Right lung (tissue), 5 donors: ENCODE measurements around the gene UBL3. TPM values are rescaled to one million over a fixed set of nuclear protein-coding genes. Genes with fewer than 3 reads are reported as not detected.

ENCODE experiments used
- DNase-seq, 2 donors: peaks; one replicate each; pipeline ENCODE4 v3.0.0-alpha.2; 2013
- polyA plus RNA-seq, 5 donors: library from polyadenylated mRNA; unstranded; fragments of 120-200 nt; gene quantifications; one replicate each; pipeline versions ENCODE4 v1.2.1 to v1.2.3, GENCODE V29; 2013; ENCODE audit warnings: inconsistent platforms in 1 of 5, low replicate concordance in 1 of 5; ENCODE audit not compliant: insufficient read length in 5 of 5, insufficient read depth in 1 of 5

Gene UBL3
- polyA plus RNA-seq, 5 donors: 39.0 to 51.8 (median 46.3) TPM

- no peak for DNase-seq
Observed at GRCh38 chr13:29858667-29859066, 8.2 kb upstream of the UBL3 start.

- no peak for DNase-seq
Observed at GRCh38 chr13:29858231-29858630, 7.8 kb upstream of the UBL3 start.

DNA sequence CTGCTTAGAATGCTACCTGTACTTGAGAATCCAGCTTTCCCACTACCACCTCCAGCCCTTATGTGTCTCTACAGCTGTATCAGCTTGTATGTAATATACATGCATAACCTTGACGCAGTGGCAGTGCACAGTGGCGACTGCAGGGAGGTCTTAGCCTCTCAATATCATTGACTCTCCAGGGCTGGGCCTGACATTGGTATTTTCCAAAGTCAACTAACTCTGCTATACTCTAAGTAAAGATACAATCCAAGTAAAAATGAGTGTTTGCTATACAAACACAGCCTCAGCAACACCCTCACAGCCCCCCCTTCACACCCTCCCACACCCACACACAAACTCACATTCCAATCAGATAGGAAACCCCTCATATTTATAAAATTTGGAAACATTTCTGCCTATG is 6.7 kb upstream of the UBL3 start:
- DNase-seq: no peak

DNA sequence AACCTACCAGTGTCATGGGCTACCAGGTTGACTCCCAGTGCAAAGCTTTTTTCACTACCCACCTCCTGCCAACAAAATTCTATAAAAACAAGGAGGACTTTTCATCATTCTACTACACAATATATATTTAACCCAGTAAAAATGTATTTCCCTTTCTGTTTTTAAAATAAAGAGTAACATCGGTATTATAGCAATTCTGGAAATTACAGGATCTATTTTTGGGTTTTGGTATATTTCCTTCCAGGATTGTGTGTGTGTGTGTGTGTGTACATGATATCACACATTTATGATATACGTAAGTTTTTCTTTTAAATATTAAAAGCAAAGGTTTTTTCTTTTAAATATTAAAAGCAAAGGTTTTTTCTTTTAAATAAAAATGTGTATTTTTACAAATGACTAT is 6.0 kb upstream of the UBL3 start:
- no peak for DNase-seq

DNA sequence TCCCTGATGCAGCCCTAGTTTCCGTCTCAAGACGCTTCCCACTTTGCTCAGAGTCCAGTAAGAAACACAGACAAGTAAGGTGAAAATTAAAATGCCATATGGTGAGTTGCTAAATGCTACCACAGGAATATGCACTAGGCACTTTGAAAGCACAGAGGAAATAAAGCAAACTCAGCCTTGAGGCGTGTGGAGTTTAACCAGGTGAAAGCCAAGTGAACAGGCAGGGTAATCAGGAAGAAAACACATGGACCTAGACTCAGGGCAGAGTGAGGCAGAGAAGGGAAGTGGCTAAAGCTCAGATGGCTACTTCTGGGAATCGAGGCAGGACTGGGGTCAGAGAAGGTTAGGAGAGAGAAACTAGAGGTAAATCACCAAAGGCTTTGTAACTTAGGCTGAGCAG is 5.4 kb upstream of the UBL3 start:
- no peak for DNase-seq

- DNase-seq: no peak
Observed at GRCh38 chr13:29855009-29855408, 4.6 kb upstream of the UBL3 start.

- no peak for DNase-seq
Observed at GRCh38 chr13:29853131-29853530, 2.7 kb upstream of the UBL3 start.

DNA sequence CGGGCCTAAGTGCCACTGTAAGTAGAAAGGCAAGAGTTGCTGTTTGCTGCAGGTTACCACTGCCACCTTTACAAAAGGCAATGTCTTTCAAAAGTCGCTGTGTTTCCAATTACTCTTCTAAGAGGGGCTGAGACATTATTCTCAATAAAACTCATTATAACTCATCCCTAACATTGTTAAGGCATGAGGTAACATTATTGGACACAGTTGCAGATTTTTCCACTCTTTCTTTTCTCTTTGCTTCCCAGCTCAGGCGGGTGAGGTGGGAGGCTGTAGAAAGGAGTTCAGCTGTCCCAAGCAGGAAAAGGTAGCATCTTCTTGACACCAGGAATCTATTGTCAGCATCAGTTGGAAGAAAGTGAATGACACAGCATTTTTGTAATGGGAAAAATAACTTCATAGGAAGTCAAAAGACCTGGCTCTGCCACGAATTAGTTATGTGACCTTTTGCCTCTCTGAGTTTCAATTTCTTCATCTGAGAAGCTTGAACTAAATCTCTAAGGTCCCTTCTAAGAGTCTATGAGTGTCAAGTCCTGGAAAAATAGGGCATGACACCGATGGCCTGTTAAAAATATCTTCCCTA is 2.1 kb upstream of the UBL3 start:
- DNase-seq: no peak

GRCh38 chr13:29849731-29850212 is 645 bp downstream of the UBL3 start:
- DNase-seq: peak; percentile 71 to 75

- DNase-seq: peak; percentile 48 to 50
Observed at GRCh38 chr13:29849071-29849631, 1.3 kb downstream of the UBL3 start.

GRCh38 chr13:29847501-29847983 is 2.9 kb downstream of the UBL3 start:
- DNase-seq: peak in 1 of 2 donors; percentile 39

DNA sequence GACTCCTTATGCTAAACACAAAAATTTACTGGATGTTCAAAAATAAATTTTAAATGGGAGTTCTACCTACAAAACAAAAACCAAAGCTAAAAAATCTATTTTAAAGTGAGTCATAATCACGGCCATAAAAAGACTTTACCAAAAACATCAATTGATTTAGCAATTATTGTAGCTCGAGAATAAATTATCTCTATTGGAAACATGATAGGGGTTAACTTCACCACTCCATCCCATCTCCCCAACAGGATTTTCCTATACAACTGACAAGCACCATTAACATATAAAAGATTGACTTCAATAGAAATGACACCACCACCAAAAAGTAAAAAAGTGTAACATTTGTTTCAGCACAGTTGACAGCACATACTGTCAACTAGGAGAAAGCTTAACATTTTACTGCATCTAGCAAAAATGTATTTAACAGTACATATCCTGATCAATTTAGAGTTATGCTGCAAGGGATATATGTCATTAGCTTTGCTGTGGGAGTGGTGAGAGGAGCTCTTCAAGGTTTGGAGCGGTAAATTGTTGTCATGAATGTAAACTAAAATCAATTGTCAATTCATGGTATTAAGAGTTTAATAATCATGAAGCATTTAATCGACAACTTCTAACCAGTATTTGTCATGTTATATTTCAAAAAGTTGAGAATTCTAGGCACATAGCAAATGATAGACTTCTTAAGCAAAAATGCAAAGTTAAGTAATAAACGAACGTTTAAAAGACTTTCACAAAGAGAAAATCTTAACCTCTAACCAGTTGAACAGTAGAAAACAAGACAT is 3.8 kb downstream of the UBL3 start:
- no peak for DNase-seq

DNA sequence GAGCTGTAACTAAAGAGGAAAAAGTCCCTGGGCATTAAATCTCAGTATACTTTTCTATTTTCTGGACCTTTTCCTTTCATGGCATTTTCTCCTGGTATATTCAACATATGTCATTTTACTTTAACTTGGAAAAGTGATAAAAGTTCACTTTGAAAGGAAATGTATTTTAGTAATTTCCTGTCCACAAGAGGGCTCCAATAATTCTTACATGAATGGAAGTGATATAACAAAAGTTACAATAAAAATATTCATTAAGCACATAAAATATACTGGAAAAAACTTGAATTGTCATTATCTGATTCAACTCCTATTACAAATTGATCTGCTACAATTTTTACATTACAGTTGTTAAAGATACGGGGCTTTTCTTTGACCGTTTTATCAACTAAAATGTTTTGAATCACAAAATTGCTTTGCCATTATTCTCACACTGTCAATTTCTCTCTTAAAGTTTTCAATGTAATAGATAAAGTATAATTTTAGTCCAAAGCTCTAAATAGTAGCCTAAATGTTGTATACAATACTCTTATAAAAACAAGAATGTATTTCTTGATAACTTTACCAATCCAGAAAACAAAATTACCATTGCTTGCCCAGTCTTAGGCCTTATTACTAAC is 4.9 kb downstream of the UBL3 start:
- no peak for DNase-seq

DNA sequence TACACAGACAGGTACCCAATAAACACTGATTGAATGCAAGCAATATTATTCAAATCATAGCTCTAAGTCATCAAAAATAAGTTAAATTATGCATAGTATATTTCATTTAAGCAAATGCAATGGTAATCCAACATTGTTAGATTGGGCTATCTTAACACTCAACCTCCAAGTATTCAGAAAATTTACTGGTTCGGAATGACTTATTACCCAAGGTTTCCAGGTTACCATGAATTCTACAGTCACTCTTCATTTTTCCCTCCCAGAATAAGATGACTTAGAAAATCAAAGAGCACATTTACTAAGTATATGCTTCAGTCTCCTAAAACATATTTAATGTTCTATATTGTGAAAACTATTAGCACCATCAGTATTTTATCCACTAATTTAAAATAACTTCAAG is 6.0 kb downstream of the UBL3 start:
- no peak for DNase-seq

GRCh38 chr13:29840585-29840984 is 9.8 kb downstream of the UBL3 start:
- DNase-seq: no peak

- no peak for DNase-seq
Observed at GRCh38 chr13:29835280-29836061, 14.9 kb downstream of the UBL3 start.

DNA sequence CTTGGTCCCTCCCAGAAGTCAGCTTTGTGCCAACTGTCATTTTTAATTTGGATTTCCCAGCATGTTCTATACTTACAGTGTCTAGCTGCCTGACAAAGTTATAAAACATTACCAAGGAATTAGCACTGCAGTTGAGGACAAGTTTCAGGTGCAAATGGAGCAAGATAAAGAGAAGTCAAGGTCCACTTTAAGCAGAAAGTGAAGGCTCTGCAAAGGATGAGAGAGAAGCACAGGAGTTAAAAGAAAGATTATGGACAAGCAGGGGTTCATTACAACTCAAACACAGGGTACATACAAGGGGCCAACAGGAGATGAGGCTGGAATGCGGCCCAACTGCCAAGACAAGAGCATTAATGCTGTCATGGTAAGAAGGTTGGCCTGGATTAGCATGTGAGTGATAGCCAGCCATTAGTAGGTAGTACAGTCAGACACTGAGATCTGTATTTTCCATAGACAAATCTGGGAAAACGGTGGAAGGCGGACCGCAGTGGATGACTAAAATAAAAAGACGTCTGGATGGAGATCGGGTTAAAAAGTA is 17.6 kb downstream of the UBL3 start:
- no peak for DNase-seq

- no peak for DNase-seq
Observed at GRCh38 chr13:29830000-29830399, 20.4 kb downstream of the UBL3 start.

DNA sequence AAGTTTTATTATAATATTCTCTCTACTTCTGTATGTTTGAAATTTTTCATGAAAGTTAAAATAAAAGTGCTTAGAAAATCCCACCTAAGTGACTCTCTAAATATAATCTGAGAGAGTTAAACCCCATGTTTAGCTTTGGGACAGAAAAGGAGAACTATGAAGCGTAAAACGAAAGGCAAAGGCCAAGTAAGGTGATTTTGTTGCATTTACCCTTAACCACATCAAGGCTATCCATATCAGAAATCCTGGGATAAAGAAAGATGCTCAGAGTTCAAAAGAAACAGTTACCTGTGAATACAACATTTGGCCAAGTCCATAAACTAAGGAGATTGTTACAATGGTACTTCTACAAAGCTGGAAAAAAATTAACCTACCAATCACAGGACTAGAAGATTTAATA is 31.3 kb downstream of the UBL3 start:
- DNase-seq: no peak

DNA sequence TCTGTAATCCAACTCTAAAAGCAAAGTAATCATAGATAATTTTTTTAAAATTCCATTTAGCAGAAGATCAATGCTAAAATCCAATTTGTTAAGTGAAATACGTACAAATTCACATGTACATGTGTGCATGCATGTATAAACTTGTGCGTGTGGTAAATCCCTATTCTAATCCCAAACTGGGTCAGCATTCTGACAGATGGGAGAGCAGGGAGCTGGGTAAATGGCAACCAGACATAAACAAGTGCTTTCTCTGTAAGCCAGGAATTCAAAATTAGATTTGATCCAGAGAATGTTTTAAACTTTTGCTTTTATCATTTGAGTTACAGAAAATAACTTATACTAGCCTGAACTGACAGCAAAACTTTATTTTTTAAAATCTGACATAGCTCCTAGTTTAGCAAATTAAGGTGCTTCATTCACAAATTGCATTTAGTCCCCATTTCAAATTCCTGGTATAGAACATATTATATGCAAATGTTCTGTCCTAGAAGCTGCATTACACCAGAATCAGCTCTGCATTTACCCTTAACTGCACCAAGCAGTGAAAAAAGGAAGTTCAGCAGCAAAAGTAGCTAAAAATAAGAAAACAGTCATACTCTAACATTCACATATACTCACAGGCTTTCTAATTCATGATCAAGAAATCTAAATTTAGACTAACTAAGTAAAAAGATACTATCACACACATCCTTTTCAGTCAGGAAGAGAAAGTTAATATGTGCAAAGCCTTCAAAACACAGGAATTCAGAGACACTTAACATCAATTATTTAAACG is 32.6 kb downstream of the UBL3 start:
- DNase-seq: no peak

DNA sequence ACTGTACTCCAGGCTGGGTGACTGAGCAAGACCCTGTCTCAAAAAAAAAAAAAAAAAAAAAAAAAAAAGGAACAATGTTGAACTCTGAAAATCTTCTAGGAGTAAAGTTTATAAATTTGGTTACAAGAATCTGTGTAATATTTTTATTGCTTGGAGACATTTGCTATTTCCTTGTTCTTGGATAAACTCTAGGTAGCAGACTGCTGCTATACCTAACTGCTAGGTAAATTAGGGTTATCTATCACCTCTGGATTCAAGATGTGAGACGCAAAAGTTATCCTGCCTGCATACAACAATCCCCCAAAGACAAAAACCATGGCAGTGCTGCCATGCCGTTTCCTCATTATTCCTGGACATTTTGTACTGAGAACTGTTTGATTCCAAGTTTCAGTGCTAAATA is 33.7 kb downstream of the UBL3 start:
- no peak for DNase-seq
